GM12878 (cell line): ENCODE data around the gene C20orf96. TPM values are rescaled to one million over a fixed set of nuclear protein-coding genes. Genes with fewer than 3 reads are reported as not detected.

Source experiments
- CBFB ChIP-seq: IDR thresholded peaks from 2 replicates; pipeline ENCODE4 v1.6.1; 2016; ENCODE audit warnings: antibody characterized with exemption, low read depth
- CEBPB ChIP-seq, 2 experiments: fragments of 150-350 bp in 1 of 2; IDR thresholded peaks; 2 replicates each; pipeline ENCODE4 v1.6.1; 2012 to 2014; ENCODE audit warnings: low read depth in 2 of 2, low read length in 2 of 2, borderline replicate concordance in 1 of 2, inconsistent platforms in 1 of 2
- EED ChIP-seq: sonication (generic); IDR thresholded peaks from 2 replicates; pipeline ENCODE4 v1.6.1; 2016; ENCODE audit warnings: antibody characterized with exemption, low read depth
- ESRRA ChIP-seq: IDR thresholded peaks from 2 replicates; pipeline ENCODE4 v1.6.1; 2012; ENCODE audit warnings: mild to moderate bottlenecking, low read length, improper control_type of control experiment
- LARP7 ChIP-seq: fragments of 450-650 bp; IDR thresholded peaks from 2 replicates; pipeline ENCODE4 v1.6.1; 2017; ENCODE audit warnings: mild to moderate bottlenecking
- MAX ChIP-seq: IDR thresholded peaks from 2 replicates; pipeline ENCODE4 v1.6.1; 2012; ENCODE audit warnings: low read depth, low read length, improper control_type of control experiment
- NRF1 ChIP-seq: conservative IDR thresholded peaks from 2 replicates; pipeline ENCODE4 v1.6.1; 2011; ENCODE audit warnings: mild to moderate bottlenecking, low read depth, low read length, improper control_type of control experiment
- PML ChIP-seq: IDR thresholded peaks from 2 replicates; pipeline ENCODE4 v1.6.1; 2012; ENCODE audit warnings: low read length, inconsistent platforms
- POLR2A ChIP-seq: IDR thresholded peaks from 2 replicates; pipeline ENCODE4 v1.6.1; 2011; ENCODE audit warnings: low read depth, mild to moderate bottlenecking, low read length
- POU2F2 ChIP-seq: IDR thresholded peaks from 3 replicates; pipeline ENCODE4 v1.6.1; 2011; ENCODE audit warnings: low read depth, mild to moderate bottlenecking, low read length, borderline replicate concordance
- RAD51 ChIP-seq: fragments of 450-650 bp; IDR thresholded peaks from 2 replicates; pipeline ENCODE4 v1.6.1; 2016; ENCODE audit warnings: moderate library complexity, mild to moderate bottlenecking, inconsistent platforms
- RELA ChIP-seq: fragments of 450-650 bp; IDR thresholded peaks from 2 replicates; pipeline ENCODE4 v1.8.0; 2014; ENCODE audit warnings: borderline replicate concordance; ENCODE audit not compliant: partially characterized antibody
- RUNX3 ChIP-seq: IDR thresholded peaks from 2 replicates; pipeline ENCODE4 v1.6.1; 2012; ENCODE audit warnings: low read length, inconsistent platforms
- SMARCA5 ChIP-seq: fragments of 450-650 bp; IDR thresholded peaks from 2 replicates; pipeline ENCODE4 v1.6.1; 2017; ENCODE audit warnings: mild to moderate bottlenecking
- STAT1 ChIP-seq: fragments of 450-650 bp; conservative IDR thresholded peaks from 2 replicates; pipeline ENCODE4 v1.6.1; 2014; ENCODE audit warnings: antibody characterized with exemption, mild to moderate bottlenecking
- TCF3 ChIP-seq: IDR thresholded peaks from 2 replicates; pipeline ENCODE4 v1.6.1; 2012; ENCODE audit warnings: low read depth, mild to moderate bottlenecking, low read length, borderline replicate concordance; ENCODE audit not compliant: insufficient read depth
- YBX1 ChIP-seq: fragments of 450-650 bp; IDR thresholded peaks from 2 replicates; pipeline ENCODE4 v1.6.1; 2016; ENCODE audit warnings: antibody characterized with exemption
- ZZZ3 ChIP-seq: IDR thresholded peaks from 2 replicates; pipeline ENCODE4 v1.6.1; 2011; ENCODE audit warnings: low read depth; ENCODE audit not compliant: control insufficient read depth, insufficient read length
- polyA plus RNA-seq, 11 experiments: library from polyadenylated mRNA; depleted of rRNA in 4 of 11; unstranded in 6 of 11; stranded (reverse) in 5 of 11; fragments of >200 nt; fragmentation: Nextera tagmentation in 4 of 11; fragmentation: Illumina TruSeq in 1 of 11; extraction: Ambion mirVana in 4 of 11; extraction: Trizol in 1 of 11; gene quantifications; 1 replicate in 1 of 11; 2 replicates in 10 of 11; pipeline versions ENCODE4 v1.2.1 to v1.2.3, GENCODE V29; 2011 to 2016; ENCODE audit warnings: inconsistent platforms in 2 of 11, missing spikeins in 2 of 11, low read depth in 1 of 11
- total RNA-seq, 4 experiments: library from RNA; depleted of rRNA in 3 of 4; stranded (reverse); fragments of >200 nt in 3 of 4; fragmentation: Illumina TruSeq in 1 of 4; extraction: Trizol in 1 of 4; gene quantifications; 2 replicates each; pipeline versions ENCODE4 v1.2.1 to v1.2.3, GENCODE V29; 2013 to 2021
- TF ChIP-seq, protein P1 (sequence below): fragments of 450-650 bp; IDR thresholded peaks from 2 replicates; pipeline ENCODE4 v1.6.1; 2017; ENCODE audit warnings: borderline replicate concordance
- TF ChIP-seq, protein P2 (sequence below): fragments of 450-650 bp; IDR thresholded peaks from 2 replicates; pipeline ENCODE4 v1.6.1; 2017; ENCODE audit warnings: mild to moderate bottlenecking, moderate library complexity
- TF ChIP-seq, protein P3 (sequence below): fragments of 450-650 bp; formaldehyde crosslinking; IDR thresholded peaks from 2 replicates; pipeline ENCODE4 v1.4.0; 2020; ENCODE audit warnings: mild to moderate bottlenecking, moderate library complexity

C20orf96 gene
- total and polyA plus RNA-seq, 10 of the 15 experiments (the other 5 are each of a cell fraction or from before 2014, with no cell fraction given): 1.4 to 8.6 (median 5.9) TPM

- TF ChIP-seq CEBPB (IDR thresholded peaks at IDR 0.05; ENCODE audit: borderline replicate concordance in 1 of 2, low read depth in 2 of 2, low read length in 2 of 2): peak in 1 of 2 experiments; percentile 81; a peak in 1 of 4 replicates
- TF ChIP-seq ESRRA: no peak
- peak; percentile 56; the same call in 1 of the 2 replicates for TF ChIP-seq PML
- no peak for TF ChIP-seq CBFB
- peak; percentile 64; the same call in 1 of the 2 replicates for TF ChIP-seq LARP7
- no peak for TF ChIP-seq RELA
- TF ChIP-seq, protein P1, sequence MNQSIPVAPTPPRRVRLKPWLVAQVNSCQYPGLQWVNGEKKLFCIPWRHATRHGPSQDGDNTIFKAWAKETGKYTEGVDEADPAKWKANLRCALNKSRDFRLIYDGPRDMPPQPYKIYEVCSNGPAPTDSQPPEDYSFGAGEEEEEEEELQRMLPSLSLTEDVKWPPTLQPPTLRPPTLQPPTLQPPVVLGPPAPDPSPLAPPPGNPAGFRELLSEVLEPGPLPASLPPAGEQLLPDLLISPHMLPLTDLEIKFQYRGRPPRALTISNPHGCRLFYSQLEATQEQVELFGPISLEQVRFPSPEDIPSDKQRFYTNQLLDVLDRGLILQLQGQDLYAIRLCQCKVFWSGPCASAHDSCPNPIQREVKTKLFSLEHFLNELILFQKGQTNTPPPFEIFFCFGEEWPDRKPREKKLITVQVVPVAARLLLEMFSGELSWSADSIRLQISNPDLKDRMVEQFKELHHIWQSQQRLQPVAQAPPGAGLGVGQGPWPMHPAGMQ: no peak
- TF ChIP-seq, protein P2, sequence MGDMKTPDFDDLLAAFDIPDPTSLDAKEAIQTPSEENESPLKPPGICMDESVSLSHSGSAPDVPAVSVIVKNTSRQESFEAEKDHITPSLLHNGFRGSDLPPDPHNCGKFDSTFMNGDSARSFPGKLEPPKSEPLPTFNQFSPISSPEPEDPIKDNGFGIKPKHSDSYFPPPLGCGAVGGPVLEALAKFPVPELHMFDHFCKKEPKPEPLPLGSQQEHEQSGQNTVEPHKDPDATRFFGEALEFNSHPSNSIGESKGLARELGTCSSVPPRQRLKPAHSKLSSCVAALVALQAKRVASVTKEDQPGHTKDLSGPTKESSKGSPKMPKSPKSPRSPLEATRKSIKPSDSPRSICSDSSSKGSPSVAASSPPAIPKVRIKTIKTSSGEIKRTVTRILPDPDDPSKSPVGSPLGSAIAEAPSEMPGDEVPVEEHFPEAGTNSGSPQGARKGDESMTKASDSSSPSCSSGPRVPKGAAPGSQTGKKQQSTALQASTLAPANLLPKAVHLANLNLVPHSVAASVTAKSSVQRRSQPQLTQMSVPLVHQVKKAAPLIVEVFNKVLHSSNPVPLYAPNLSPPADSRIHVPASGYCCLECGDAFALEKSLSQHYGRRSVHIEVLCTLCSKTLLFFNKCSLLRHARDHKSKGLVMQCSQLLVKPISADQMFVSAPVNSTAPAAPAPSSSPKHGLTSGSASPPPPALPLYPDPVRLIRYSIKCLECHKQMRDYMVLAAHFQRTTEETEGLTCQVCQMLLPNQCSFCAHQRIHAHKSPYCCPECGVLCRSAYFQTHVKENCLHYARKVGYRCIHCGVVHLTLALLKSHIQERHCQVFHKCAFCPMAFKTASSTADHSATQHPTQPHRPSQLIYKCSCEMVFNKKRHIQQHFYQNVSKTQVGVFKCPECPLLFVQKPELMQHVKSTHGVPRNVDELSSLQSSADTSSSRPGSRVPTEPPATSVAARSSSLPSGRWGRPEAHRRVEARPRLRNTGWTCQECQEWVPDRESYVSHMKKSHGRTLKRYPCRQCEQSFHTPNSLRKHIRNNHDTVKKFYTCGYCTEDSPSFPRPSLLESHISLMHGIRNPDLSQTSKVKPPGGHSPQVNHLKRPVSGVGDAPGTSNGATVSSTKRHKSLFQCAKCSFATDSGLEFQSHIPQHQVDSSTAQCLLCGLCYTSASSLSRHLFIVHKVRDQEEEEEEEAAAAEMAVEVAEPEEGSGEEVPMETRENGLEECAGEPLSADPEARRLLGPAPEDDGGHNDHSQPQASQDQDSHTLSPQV: no peak
- TF ChIP-seq, protein P3, sequence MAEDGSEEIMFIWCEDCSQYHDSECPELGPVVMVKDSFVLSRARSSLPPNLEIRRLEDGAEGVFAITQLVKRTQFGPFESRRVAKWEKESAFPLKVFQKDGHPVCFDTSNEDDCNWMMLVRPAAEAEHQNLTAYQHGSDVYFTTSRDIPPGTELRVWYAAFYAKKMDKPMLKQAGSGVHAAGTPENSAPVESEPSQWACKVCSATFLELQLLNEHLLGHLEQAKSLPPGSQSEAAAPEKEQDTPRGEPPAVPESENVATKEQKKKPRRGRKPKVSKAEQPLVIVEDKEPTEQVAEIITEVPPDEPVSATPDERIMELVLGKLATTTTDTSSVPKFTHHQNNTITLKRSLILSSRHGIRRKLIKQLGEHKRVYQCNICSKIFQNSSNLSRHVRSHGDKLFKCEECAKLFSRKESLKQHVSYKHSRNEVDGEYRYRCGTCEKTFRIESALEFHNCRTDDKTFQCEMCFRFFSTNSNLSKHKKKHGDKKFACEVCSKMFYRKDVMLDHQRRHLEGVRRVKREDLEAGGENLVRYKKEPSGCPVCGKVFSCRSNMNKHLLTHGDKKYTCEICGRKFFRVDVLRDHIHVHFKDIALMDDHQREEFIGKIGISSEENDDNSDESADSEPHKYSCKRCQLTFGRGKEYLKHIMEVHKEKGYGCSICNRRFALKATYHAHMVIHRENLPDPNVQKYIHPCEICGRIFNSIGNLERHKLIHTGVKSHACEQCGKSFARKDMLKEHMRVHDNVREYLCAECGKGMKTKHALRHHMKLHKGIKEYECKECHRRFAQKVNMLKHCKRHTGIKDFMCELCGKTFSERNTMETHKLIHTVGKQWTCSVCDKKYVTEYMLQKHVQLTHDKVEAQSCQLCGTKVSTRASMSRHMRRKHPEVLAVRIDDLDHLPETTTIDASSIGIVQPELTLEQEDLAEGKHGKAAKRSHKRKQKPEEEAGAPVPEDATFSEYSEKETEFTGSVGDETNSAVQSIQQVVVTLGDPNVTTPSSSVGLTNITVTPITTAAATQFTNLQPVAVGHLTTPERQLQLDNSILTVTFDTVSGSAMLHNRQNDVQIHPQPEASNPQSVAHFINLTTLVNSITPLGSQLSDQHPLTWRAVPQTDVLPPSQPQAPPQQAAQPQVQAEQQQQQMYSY (CRISPR knock-in tag): no peak
- no peak; the same call in 1 of the 2 replicates for TF ChIP-seq RUNX3
- TF ChIP-seq TCF3: no peak
- no peak for TF ChIP-seq SMARCA5
- no peak for TF ChIP-seq RAD51
- 0 out of 2 replicates have a peak, but pooled peaks have one; percentile 19 for TF ChIP-seq MAX
- no peak for TF ChIP-seq NRF1
- no peak for TF ChIP-seq YBX1
- TF ChIP-seq ZZZ3: no peak
- TF ChIP-seq POLR2A: peak; percentile 48
- no peak for TF ChIP-seq EED
- TF ChIP-seq POU2F2: peak; percentile 93
- no peak for TF ChIP-seq STAT1
Measured at GRCh38 chr20:325045-325888, 34.7 kb upstream of the C20orf96 start, which contains the start of gene SOX12 (continued).
